ENCODE data around the gene AMER3. TPM values are rescaled to one million over a fixed set of nuclear protein-coding genes. Genes with fewer than 3 reads are reported as not detected.

Gene AMER3
- total RNA-seq, 1 donor from 2014 or later: 0.18 TPM

- Mint-ChIP-seq H3K27me3 (ENCODE audit: unreplicated experiment) (peaks cover 4% of the 10 kb centered on the region), H3K4me3 (ENCODE audit: unreplicated experiment) (no peak overlapping the region), H3K27ac (ENCODE audit: unreplicated experiment) (no peak overlapping the region), H3K4me1 (ENCODE audit: unreplicated experiment) (peaks cover 7% of the 10 kb centered on the region), H3K9me3 (ENCODE audit: unreplicated experiment) (no peaks in the 10 kb centered on the region), H3K36me3 (ENCODE audit: low read depth, unreplicated experiment) (no peaks in the 10 kb centered on the region)
- DNase-seq (ENCODE audit: low spot score): no peak
- no peak for TF ChIP-seq CTCF (IDR thresholded peaks at IDR 0.05; ENCODE audit: unreplicated experiment)
Measured at GRCh38 chr2:130790804-130791616, 35.7 kb downstream of the AMER3 start.

- Mint-ChIP-seq H3K9me3 (ENCODE audit: unreplicated experiment) (no peaks in the 10 kb centered on the region), H3K36me3 (ENCODE audit: low read depth, unreplicated experiment) (no peaks in the 10 kb centered on the region), H3K27me3 (ENCODE audit: unreplicated experiment) (peaks cover 4% of the 10 kb centered on the region), H3K27ac (ENCODE audit: unreplicated experiment) (no peak overlapping the region), H3K4me3 (ENCODE audit: unreplicated experiment) (no peak overlapping the region), H3K4me1 (ENCODE audit: unreplicated experiment) (peaks cover 7% of the 10 kb centered on the region)
- DNase-seq (ENCODE audit: low spot score): no peak
- no peak for TF ChIP-seq CTCF (IDR thresholded peaks at IDR 0.05; ENCODE audit: unreplicated experiment)
Measured at GRCh38 chr2:130791617-130791939, 36.2 kb downstream of the AMER3 start.

GRCh38 chr2:130795431-130795830 lies 40.1 kb downstream of the AMER3 start:
- no peak for DNase-seq (ENCODE audit: low spot score)
- H3K27me3 Mint-ChIP-seq (ENCODE audit: unreplicated experiment): peaks cover 2% of the 10 kb centered on the region
- H3K27ac Mint-ChIP-seq (ENCODE audit: unreplicated experiment): no peak overlapping the region
- TF ChIP-seq CTCF (IDR thresholded peaks at IDR 0.05; ENCODE audit: unreplicated experiment): no peak
- no peaks in the 10 kb centered on the region for H3K9me3 Mint-ChIP-seq (ENCODE audit: unreplicated experiment)
- no peak overlapping the region for H3K4me3 Mint-ChIP-seq (ENCODE audit: unreplicated experiment)
- H3K4me1 Mint-ChIP-seq (ENCODE audit: unreplicated experiment): peaks cover 3% of the 10 kb centered on the region
- no peaks in the 10 kb centered on the region for H3K36me3 Mint-ChIP-seq (ENCODE audit: low read depth, unreplicated experiment)

- no peak overlapping the region for H3K4me3 Mint-ChIP-seq (ENCODE audit: unreplicated experiment)
- TF ChIP-seq CTCF (IDR thresholded peaks at IDR 0.05; ENCODE audit: unreplicated experiment): no peak
- H3K27me3 Mint-ChIP-seq (ENCODE audit: unreplicated experiment): peaks cover 2% of the 10 kb centered on the region
- H3K27ac Mint-ChIP-seq (ENCODE audit: unreplicated experiment): no peak overlapping the region
- no peak for DNase-seq (ENCODE audit: low spot score)
- H3K9me3 Mint-ChIP-seq (ENCODE audit: unreplicated experiment): no peaks in the 10 kb centered on the region
- H3K36me3 Mint-ChIP-seq (ENCODE audit: low read depth, unreplicated experiment): no peaks in the 10 kb centered on the region
- H3K4me1 Mint-ChIP-seq (ENCODE audit: unreplicated experiment): peaks cover 3% of the 10 kb centered on the region
Measured at GRCh38 chr2:130796290-130796689, 41.0 kb downstream of the AMER3 start.

Measured in endothelial cell (in vitro differentiated cells).